ENCODE measurements around the gene ZSCAN22.

ZSCAN22 gene

GRCh38 chr19:58328999-58329398, 2.2 kb downstream of the ZSCAN22 start:
- TF ChIP-seq, protein P1, sequence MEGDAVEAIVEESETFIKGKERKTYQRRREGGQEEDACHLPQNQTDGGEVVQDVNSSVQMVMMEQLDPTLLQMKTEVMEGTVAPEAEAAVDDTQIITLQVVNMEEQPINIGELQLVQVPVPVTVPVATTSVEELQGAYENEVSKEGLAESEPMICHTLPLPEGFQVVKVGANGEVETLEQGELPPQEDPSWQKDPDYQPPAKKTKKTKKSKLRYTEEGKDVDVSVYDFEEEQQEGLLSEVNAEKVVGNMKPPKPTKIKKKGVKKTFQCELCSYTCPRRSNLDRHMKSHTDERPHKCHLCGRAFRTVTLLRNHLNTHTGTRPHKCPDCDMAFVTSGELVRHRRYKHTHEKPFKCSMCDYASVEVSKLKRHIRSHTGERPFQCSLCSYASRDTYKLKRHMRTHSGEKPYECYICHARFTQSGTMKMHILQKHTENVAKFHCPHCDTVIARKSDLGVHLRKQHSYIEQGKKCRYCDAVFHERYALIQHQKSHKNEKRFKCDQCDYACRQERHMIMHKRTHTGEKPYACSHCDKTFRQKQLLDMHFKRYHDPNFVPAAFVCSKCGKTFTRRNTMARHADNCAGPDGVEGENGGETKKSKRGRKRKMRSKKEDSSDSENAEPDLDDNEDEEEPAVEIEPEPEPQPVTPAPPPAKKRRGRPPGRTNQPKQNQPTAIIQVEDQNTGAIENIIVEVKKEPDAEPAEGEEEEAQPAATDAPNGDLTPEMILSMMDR (IDR thresholded peaks at IDR 0.05; ENCODE audit: borderline replicate concordance, control extremely low read depth, extremely low read depth, insufficient read depth, missing control alignments), result peak; percentile 13
- no peak for DNase-seq (ENCODE audit: low spot score)
- in situ Hi-C loops (cut with MboI; ENCODE audit: low sequenced_read_pairs, unreplicated experiment), result no loop called here

DNA sequence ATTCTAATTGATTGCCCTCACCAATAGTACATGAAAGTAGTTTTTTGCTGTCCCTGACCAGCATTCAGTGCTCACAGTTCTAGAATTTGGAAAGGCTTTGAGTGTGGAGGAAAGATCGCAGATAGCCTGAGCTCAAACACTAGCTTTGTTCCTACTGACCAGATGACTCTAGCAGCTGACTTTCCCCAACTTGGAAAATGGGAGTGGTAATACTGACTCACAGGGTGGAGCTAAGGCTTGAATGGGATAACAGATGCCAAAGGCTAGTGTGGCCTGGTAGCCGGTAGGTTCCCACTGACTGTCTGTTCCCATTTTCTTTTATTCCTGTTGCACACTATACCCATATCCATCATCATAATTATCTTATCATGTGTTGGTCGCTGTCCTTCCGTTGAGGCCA, 3.7 kb downstream of the ZSCAN22 start:
- in situ Hi-C loops (cut with MboI; ENCODE audit: low sequenced_read_pairs, unreplicated experiment), result no loop called here
- no peak for DNase-seq (ENCODE audit: low spot score)
- TF ChIP-seq, protein P1 (IDR thresholded peaks at IDR 0.05; ENCODE audit: borderline replicate concordance, control extremely low read depth, extremely low read depth, insufficient read depth, missing control alignments), result no peak

DNA sequence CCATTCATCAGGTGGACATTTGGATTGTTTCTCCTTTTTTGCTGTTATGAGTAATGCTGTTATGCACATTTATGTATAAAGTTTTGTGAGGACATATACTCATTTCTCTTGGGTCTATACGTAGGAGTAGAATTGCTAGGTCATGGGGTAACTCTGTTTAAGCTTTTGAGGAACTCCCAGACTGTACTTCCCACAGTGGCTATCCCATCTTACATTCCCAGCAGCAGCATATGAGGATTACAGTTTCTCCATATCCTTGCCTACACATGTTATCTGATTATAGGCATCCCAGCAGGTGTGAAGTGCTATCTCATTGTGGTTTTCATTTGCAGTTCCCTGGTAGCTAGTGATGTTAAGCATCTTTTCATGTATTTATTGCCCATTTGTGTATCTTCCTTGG, 5.9 kb downstream of the ZSCAN22 start:
- no peak for DNase-seq (ENCODE audit: low spot score)
- TF ChIP-seq, protein P1 (IDR thresholded peaks at IDR 0.05; ENCODE audit: borderline replicate concordance, control extremely low read depth, extremely low read depth, insufficient read depth, missing control alignments), result no peak
- in situ Hi-C loops (cut with MboI; ENCODE audit: low sequenced_read_pairs, unreplicated experiment), result no loop called here

- TF ChIP-seq, protein P1 (IDR thresholded peaks at IDR 0.05; ENCODE audit: borderline replicate concordance, control extremely low read depth, extremely low read depth, insufficient read depth, missing control alignments), result no peak
- in situ Hi-C loops (cut with MboI; ENCODE audit: low sequenced_read_pairs, unreplicated experiment), result no loop called here
- DNase-seq (ENCODE audit: low spot score), result no peak
These were observed 8.0 kb downstream of the ZSCAN22 start for GRCh38 chr19:58334691-58335249.

GRCh38 chr19:58335630-58336029, 8.8 kb downstream of the ZSCAN22 start:
- TF ChIP-seq, protein P1 (IDR thresholded peaks at IDR 0.05; ENCODE audit: borderline replicate concordance, control extremely low read depth, extremely low read depth, insufficient read depth, missing control alignments), result no peak
- in situ Hi-C loops (cut with MboI; ENCODE audit: low sequenced_read_pairs, unreplicated experiment), result no loop called here
- DNase-seq (ENCODE audit: low spot score), result no peak

DNA sequence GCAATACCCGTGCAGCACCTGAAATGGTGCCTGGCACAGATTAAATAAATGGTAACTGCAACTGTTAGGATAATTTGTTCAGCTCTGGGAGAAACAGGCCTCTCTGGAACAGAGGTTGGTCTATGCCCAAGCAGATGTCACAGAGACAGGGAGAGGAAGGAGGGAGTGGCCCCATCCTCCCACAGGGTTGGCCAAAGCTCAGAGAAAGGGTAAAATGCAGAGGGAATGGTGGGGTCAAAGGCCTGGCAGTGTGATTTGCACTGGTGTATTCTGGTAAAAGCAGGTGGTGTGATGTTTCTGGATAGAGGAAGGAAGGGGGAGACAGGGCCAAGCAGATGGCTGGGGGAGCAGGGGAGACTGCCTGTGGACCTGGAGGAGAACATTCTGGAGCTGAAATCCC, 9.4 kb downstream of the ZSCAN22 start:
- TF ChIP-seq, protein P1 (IDR thresholded peaks at IDR 0.05; ENCODE audit: borderline replicate concordance, control extremely low read depth, extremely low read depth, insufficient read depth, missing control alignments), result no peak

More for the DNA sequence above, 9.4 kb downstream of the ZSCAN22 start:
- no peak for DNase-seq (ENCODE audit: low spot score)
- in situ Hi-C loops (cut with MboI; ENCODE audit: low sequenced_read_pairs, unreplicated experiment), result no loop called here
